ENCODE results near the gene NLGN1. TPM values are rescaled to one million over a fixed set of nuclear protein-coding genes. Genes with fewer than 3 reads are reported as not detected.

NLGN1 gene
- total RNA-seq, 1 experiment from 2014 or later = 5.2 TPM

DNA sequence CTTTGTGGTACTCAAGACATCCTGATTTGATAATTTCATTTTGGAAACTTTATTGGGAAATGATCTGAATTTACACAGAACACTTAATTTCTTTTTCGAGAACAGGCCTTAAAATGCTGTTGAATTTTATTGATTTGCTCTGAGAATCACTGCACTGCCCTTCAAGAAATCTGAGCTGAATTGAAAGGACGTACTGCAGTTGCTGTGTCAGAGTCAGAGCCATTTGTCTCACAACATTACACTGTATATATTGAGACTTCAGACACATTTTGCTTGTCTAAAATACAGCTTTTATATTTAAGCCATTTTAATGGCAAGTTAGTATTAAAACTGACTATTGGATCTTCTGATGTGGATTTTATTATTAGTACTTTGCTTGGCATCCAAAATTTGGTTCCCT is 504.1 kb downstream of the NLGN1 start:
- no peaks in the 10 kb centered on the region for H3K9me3 ChIP-seq (ENCODE audit: control insufficient read depth, low read depth, low read length)
- no CpG with 5 or more reads among the region's 2 CpGs for WGBS (ENCODE audit: extremely low coverage, insufficient read length, low lambda C conversion rate)
- H4K8ac ChIP-seq (replicated peaks; ENCODE audit: insufficient read length, low read depth, low read length) = no peak overlapping the region
- H2BK20ac ChIP-seq (ENCODE audit: low read depth, low read length, poor library complexity, severe bottlenecking) = no peak overlapping the region
- H2BK120ac ChIP-seq (ENCODE audit: low read depth, low read length, poor library complexity, severe bottlenecking) = no peak overlapping the region
- H3T11ph ChIP-seq (ENCODE audit: low read length) = no peak overlapping the region
- no peaks in the 10 kb centered on the region for H3K79me2 ChIP-seq (ENCODE audit: insufficient read depth, low read length)
- Mint-ChIP-seq H3K4me1 (peaks cover 11% of the 10 kb centered on the region in 2 experiments), H3K36me3 (ENCODE audit: insufficient read depth in 1 of 3, low read depth in 3 of 3) (no peaks in the 10 kb centered on the region), H3K9me3 (no peaks in the 10 kb centered on the region), H3K4me3 (no peak overlapping the region), H3K27me3 (ENCODE audit: low read depth) (no peaks in the 10 kb centered on the region), H3K27ac (no peak overlapping the region)
- H4K5ac ChIP-seq (ENCODE audit: insufficient read length, low read depth, low read length) = no peak overlapping the region
- H3K27me3 ChIP-seq (ENCODE audit: insufficient read depth, low read length) = no peaks in the 10 kb centered on the region
- no peak overlapping the region for H3K18ac ChIP-seq (ENCODE audit: insufficient read length, low read depth, low read length)
- H3K56ac ChIP-seq (ENCODE audit: insufficient read length, low read depth, low read length) = no peak overlapping the region
- no peak for DNase-seq
- no peaks in the 10 kb centered on the region for H4K20me1 ChIP-seq (ENCODE audit: control insufficient read depth, insufficient read depth, insufficient read length)
- H3K4ac ChIP-seq (ENCODE audit: low read depth, low read length) = no peak overlapping the region
- no peak overlapping the region for H3K9ac ChIP-seq (ENCODE audit: extremely low read depth, insufficient read length, low read length)
- no peak overlapping the region for H2BK12ac ChIP-seq (ENCODE audit: insufficient read length, low read depth, low read length)
- H3K4me1 ChIP-seq (ENCODE audit: insufficient read depth, low read length) = no peaks in the 10 kb centered on the region
- H2AFZ ChIP-seq (ENCODE audit: low read length) = no peak overlapping the region
- no peak overlapping the region for H2BK15ac ChIP-seq (ENCODE audit: low read depth, low read length)
- H3K27ac ChIP-seq (ENCODE audit: insufficient read length, low read depth, low read length) = no peak overlapping the region
- TF ChIP-seq, protein P1, sequence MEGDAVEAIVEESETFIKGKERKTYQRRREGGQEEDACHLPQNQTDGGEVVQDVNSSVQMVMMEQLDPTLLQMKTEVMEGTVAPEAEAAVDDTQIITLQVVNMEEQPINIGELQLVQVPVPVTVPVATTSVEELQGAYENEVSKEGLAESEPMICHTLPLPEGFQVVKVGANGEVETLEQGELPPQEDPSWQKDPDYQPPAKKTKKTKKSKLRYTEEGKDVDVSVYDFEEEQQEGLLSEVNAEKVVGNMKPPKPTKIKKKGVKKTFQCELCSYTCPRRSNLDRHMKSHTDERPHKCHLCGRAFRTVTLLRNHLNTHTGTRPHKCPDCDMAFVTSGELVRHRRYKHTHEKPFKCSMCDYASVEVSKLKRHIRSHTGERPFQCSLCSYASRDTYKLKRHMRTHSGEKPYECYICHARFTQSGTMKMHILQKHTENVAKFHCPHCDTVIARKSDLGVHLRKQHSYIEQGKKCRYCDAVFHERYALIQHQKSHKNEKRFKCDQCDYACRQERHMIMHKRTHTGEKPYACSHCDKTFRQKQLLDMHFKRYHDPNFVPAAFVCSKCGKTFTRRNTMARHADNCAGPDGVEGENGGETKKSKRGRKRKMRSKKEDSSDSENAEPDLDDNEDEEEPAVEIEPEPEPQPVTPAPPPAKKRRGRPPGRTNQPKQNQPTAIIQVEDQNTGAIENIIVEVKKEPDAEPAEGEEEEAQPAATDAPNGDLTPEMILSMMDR (conservative IDR thresholded peaks at IDR 0.05) = no peak
- no peaks in the 10 kb centered on the region for H3K79me1 ChIP-seq (ENCODE audit: insufficient read depth, low read depth, low read length, poor library complexity, severe bottlenecking)
- no peak overlapping the region for H3K23ac ChIP-seq (ENCODE audit: insufficient read length, low read depth, low read length)
- no peak overlapping the region for H3K14ac ChIP-seq (ENCODE audit: insufficient read depth, low read length)
- no peak overlapping the region for H4K91ac ChIP-seq (ENCODE audit: insufficient read length, low read depth, low read length)
- no peak overlapping the region for H2BK5ac ChIP-seq (ENCODE audit: insufficient read length, low read length)
- no peak overlapping the region for H2AK5ac ChIP-seq (ENCODE audit: insufficient read length, low read length)
- no peaks in the 10 kb centered on the region for H3K23me2 ChIP-seq (ENCODE audit: insufficient read length, low read depth, low read length, poor library complexity, severe bottlenecking)
- no peak overlapping the region for H3K4me2 ChIP-seq (ENCODE audit: insufficient read depth, insufficient read length, low read length)

Measured in H9 (cell line).